SK-N-SH (cell line): Measurements from ENCODE around the gene SYNM. TPM values are rescaled to one million over a fixed set of nuclear protein-coding genes. Genes with fewer than 3 reads are reported as not detected.

Experiments used
- CTCF ChIA-PET: fragments of 300-600, 350-600 bp; formaldehyde crosslinking; extraction: SDS; loops from one replicate; lab custom pipeline; 2021; lab: Yijun Ruan, JAX
- POLR2A ChIA-PET: fragments of 350-600 bp; sonication (Branson Sonifier 250); formaldehyde crosslinking; extraction: SDS; loops from one replicate; lab custom pipeline; 2020; ENCODE audit warnings: antibody characterized with exemption, inconsistent platforms; lab: Yijun Ruan, JAX
- DNase-seq: peaks from one replicate; pipeline ENCODE4 v3.0.0; 2012
- H2AFZ ChIP-seq: fragments of 200-600 bp; sonication (generic); 2 replicates; pipeline ENCODE4 v1.8.1; 2016; ENCODE audit warnings: antibody characterized with exemption, mild to moderate bottlenecking, low read depth
- H3F3A ChIP-seq: fragments of 200-600 bp; sonication (generic); replicated peaks from 2 replicates; pipeline ENCODE3; 2016; ENCODE audit warnings: antibody characterized with exemption, mild to moderate bottlenecking; ENCODE audit not compliant: insufficient read depth
- H3K27ac ChIP-seq, 2 experiments: fragments of 200-500 bp in 1 of 2; fragments of 200-600 bp in 1 of 2; sonication (Bioruptor generic) in 1 of 2; sonication (generic), shearing (Covaris generic) in 1 of 2; 2 replicates each; pipeline versions ENCODE4 v1.5.1 to v1.6.1; 2014 to 2016; ENCODE audit warnings: low read depth in 2 of 2, inconsistent platforms in 1 of 2, low read length in 1 of 2, mild to moderate bottlenecking in 1 of 2, mixed read lengths in 1 of 2
- H3K27me3 ChIP-seq: fragments of 200-600 bp; sonication (generic), shearing (Covaris generic); 2 replicates; pipeline ENCODE4 v1.6.1; 2016; ENCODE audit warnings: mixed run types; ENCODE audit not compliant: insufficient read depth
- H3K36me3 ChIP-seq, 2 experiments: fragments of 200-500 bp in 1 of 2; fragments of 200-600 bp in 1 of 2; sonication (Bioruptor generic) in 1 of 2; sonication (generic) in 1 of 2; replicated peaks in 1 of 2; 2 replicates each; pipeline versions ENCODE3 to v1.5.1; 2014 to 2016; ENCODE audit warnings: low read length in 1 of 2, mild to moderate bottlenecking in 1 of 2; ENCODE audit not compliant: insufficient read depth in 2 of 2, control insufficient read depth in 1 of 2
- H3K4me1 ChIP-seq, 2 experiments: fragments of 200-500 bp in 1 of 2; fragments of 200-600 bp in 1 of 2; sonication (Bioruptor generic) in 1 of 2; sonication (generic), shearing (Covaris generic) in 1 of 2; 2 replicates each; pipeline versions ENCODE4 v1.5.1 to v1.6.1; 2014 to 2016; ENCODE audit warnings: low read depth in 1 of 2, low read length in 1 of 2, mixed run types in 1 of 2; ENCODE audit not compliant: insufficient read depth in 2 of 2, control insufficient read depth in 1 of 2
- H3K4me2 ChIP-seq: fragments of 200-600 bp; sonication (generic), shearing (Covaris generic); 2 replicates; pipeline ENCODE4 v1.6.1; 2017; ENCODE audit warnings: mixed run types
- H3K4me3 ChIP-seq, 2 experiments: fragments of 200-500 bp in 1 of 2; fragments of 200-600 bp in 1 of 2; sonication (Bioruptor generic) in 1 of 2; sonication (generic), shearing (Covaris generic) in 1 of 2; 2 replicates each; pipeline versions ENCODE4 v1.5.1 to v1.8.1; 2014 to 2016; ENCODE audit warnings: low read depth in 2 of 2, inconsistent platforms in 1 of 2, low read length in 1 of 2, mild to moderate bottlenecking in 1 of 2, mixed read lengths in 1 of 2, moderate library complexity in 1 of 2
- H3K79me2 ChIP-seq: fragments of 200-600 bp; sonication (generic); 2 replicates; pipeline ENCODE4 v1.8.1; 2017; ENCODE audit warnings: mild to moderate bottlenecking; ENCODE audit not compliant: insufficient read depth
- H3K9ac ChIP-seq: fragments of 200-600 bp; sonication (generic); 2 replicates; pipeline ENCODE4 v1.6.1; 2017; ENCODE audit warnings: mixed run types
- H3K9me2 ChIP-seq: fragments of 200-600 bp; sonication (generic); 2 replicates; pipeline ENCODE4 v1.6.1; 2017; ENCODE audit warnings: mixed run types
- H3K9me3 ChIP-seq: fragments of 200-600 bp; sonication (generic); 2 replicates; pipeline ENCODE4 v1.6.1; 2017; ENCODE audit warnings: mixed run types, mild to moderate bottlenecking, moderate library complexity
- H4K20me1 ChIP-seq: fragments of 200-600 bp; sonication (generic); 2 replicates; pipeline ENCODE4 v1.6.1; 2017; ENCODE audit warnings: mild to moderate bottlenecking, mixed run types; ENCODE audit not compliant: insufficient read depth
- CHD2 ChIP-seq: fragments of 150-350 bp; IDR thresholded peaks from 2 replicates; pipeline ENCODE4 v1.6.1; 2018; ENCODE audit warnings: low read length; ENCODE audit not compliant: partially characterized antibody
- EP300 ChIP-seq, 2 experiments: IDR thresholded peaks; 2 replicates each; pipeline versions ENCODE4 v1.4.0 to v1.6.1; 2012; ENCODE audit warnings: borderline replicate concordance in 1 of 2, low read depth in 1 of 2, low read length in 1 of 2
- FOSL2 ChIP-seq: IDR thresholded peaks from 2 replicates; pipeline ENCODE4 v1.4.0; 2012; ENCODE audit warnings: low read depth, mild to moderate bottlenecking, moderate library complexity, borderline replicate concordance
- FOXM1 ChIP-seq: IDR thresholded peaks from 2 replicates; pipeline ENCODE4 v1.4.0; 2012; ENCODE audit warnings: low read depth, mild to moderate bottlenecking
- GABPA ChIP-seq: IDR thresholded peaks from 2 replicates; pipeline ENCODE4 v1.4.0; 2012; ENCODE audit warnings: low read depth, mild to moderate bottlenecking
- GATA2 ChIP-seq: sonication (generic); formaldehyde crosslinking; IDR thresholded peaks from 2 replicates; pipeline ENCODE4 v1.5.0; 2020; ENCODE audit warnings: mild to moderate bottlenecking, missing genetic modification reagents
- JUND ChIP-seq: IDR thresholded peaks from 2 replicates; pipeline ENCODE4 v1.4.0; 2012
- MEF2A ChIP-seq: IDR thresholded peaks from 2 replicates; pipeline ENCODE4 v1.4.0; 2012; ENCODE audit warnings: low read depth, borderline replicate concordance
- MXI1 ChIP-seq: IDR thresholded peaks from 2 replicates; pipeline ENCODE4 v1.6.1; 2012; ENCODE audit warnings: mild to moderate bottlenecking, low read depth, low read length, improper control_type of control experiment
- NFIC ChIP-seq: IDR thresholded peaks from 2 replicates; pipeline ENCODE4 v1.4.0; 2012; ENCODE audit warnings: borderline replicate concordance
- POLR2AphosphoS5 ChIP-seq: IDR thresholded peaks from 2 replicates; pipeline ENCODE4 v1.6.1; 2012; ENCODE audit warnings: low read depth, low read length
- RAD21 ChIP-seq: IDR thresholded peaks from 2 replicates; pipeline ENCODE4 v1.6.1; 2012; ENCODE audit warnings: mild to moderate bottlenecking, low read length
- RCOR1 ChIP-seq: fragments of 150-350 bp; IDR thresholded peaks from 2 replicates; pipeline ENCODE4 v1.6.1; 2017; ENCODE audit warnings: antibody characterized with exemption, low read length
- RXRA ChIP-seq: IDR thresholded peaks from 2 replicates; pipeline ENCODE4 v1.4.0; 2012; ENCODE audit warnings: low read depth, mild to moderate bottlenecking, borderline replicate concordance
- SMC3 ChIP-seq: IDR thresholded peaks from 2 replicates; pipeline ENCODE4 v1.6.1; 2012; ENCODE audit warnings: low read depth, low read length, improper control_type of control experiment
- TAF1 ChIP-seq: IDR thresholded peaks from 2 replicates; pipeline ENCODE4 v1.6.1; 2012; ENCODE audit warnings: low read depth, mild to moderate bottlenecking, low read length, moderate library complexity, borderline replicate concordance
- TEAD4 ChIP-seq: IDR thresholded peaks from 2 replicates; pipeline ENCODE4 v1.4.0; 2012; ENCODE audit warnings: mild to moderate bottlenecking, borderline replicate concordance; ENCODE audit not compliant: insufficient read depth
- USF2 ChIP-seq: fragments of 150-350 bp; IDR thresholded peaks from 2 replicates; pipeline ENCODE4 v1.6.1; 2017; ENCODE audit warnings: antibody characterized with exemption, low read length, low read depth, borderline replicate concordance
- WGBS: methylation state at CpG from one replicate; pipeline ENCODE4 v1.1.6; 2017; ENCODE audit warnings: low lambda C conversion rate; 5-methylcytosine and 5-hydroxymethylcytosine counted together
- polyA plus RNA-seq, 3 experiments: library from polyadenylated mRNA; depleted of rRNA; stranded (reverse); fragments of >200 nt; gene quantifications; 2 replicates each; pipeline ENCODE4 v1.2.3, GENCODE V29; 2012
- TF ChIP-seq, protein P1 (sequence below): IDR thresholded peaks from 2 replicates; pipeline ENCODE4 v1.4.0; 2012; ENCODE audit warnings: low read depth, borderline replicate concordance
- TF ChIP-seq, protein P2 (sequence below): IDR thresholded peaks from 2 replicates; pipeline ENCODE4 v1.4.0; 2012; ENCODE audit warnings: low read depth, borderline replicate concordance

The SYNM gene
- polyA plus RNA-seq, 1 of the 3 experiments (the other 2 are of a cell fraction), result 5.0 TPM

DNA sequence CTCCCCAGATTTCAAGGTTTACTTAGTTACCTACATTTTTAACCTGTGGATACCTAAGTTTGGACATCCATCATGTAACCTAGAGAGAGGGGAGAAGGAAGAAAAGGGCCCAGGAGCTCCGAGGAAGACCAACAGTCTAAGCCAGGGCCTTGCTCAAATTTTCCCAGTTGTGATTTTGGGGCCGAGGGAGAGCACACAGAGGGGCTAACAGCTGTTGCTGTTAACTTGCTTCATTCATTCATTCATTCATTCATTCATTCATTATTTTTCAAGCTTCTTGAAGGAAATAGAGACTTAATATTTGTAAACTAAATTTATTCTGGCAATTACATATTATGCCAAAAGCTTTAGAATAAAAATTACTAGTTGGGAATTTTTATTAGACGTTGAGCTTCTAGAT, 22.9 kb downstream of the SYNM start:
- ChIA-PET CTCF (no interaction called here), POLR2A (no interaction called here)
- no peak for TF ChIP-seq TEAD4
- no peak for TF ChIP-seq RXRA
- TF ChIP-seq EP300 (IDR thresholded peaks at IDR 0.05; ENCODE audit: borderline replicate concordance in 1 of 2, low read depth in 1 of 2, low read length in 1 of 2), result no peak

GRCh38 chr15:99128411-99128810, 23.5 kb downstream of the SYNM start:
- H3K9me2 ChIP-seq, result no peaks in the 10 kb centered on the region
- peaks cover 12% of the 10 kb centered on the region for H3F3A ChIP-seq
- H3K4me3 ChIP-seq, result no peak overlapping the region
- POLR2A ChIA-PET, result no interaction called here
- H3K4me1 ChIP-seq, result peaks cover 7 to 36% of the 10 kb centered on the region in 2 experiments
- no peaks in the 10 kb centered on the region for H4K20me1 ChIP-seq
- DNase-seq, result no peak
- WGBS, result over 99% methylated on average over 5 of the region's 6 CpGs
- TF ChIP-seq RXRA, result no peak
- TF ChIP-seq SMC3, result no peak
- TF ChIP-seq FOXM1, result no peak
- TF ChIP-seq, protein P1, sequence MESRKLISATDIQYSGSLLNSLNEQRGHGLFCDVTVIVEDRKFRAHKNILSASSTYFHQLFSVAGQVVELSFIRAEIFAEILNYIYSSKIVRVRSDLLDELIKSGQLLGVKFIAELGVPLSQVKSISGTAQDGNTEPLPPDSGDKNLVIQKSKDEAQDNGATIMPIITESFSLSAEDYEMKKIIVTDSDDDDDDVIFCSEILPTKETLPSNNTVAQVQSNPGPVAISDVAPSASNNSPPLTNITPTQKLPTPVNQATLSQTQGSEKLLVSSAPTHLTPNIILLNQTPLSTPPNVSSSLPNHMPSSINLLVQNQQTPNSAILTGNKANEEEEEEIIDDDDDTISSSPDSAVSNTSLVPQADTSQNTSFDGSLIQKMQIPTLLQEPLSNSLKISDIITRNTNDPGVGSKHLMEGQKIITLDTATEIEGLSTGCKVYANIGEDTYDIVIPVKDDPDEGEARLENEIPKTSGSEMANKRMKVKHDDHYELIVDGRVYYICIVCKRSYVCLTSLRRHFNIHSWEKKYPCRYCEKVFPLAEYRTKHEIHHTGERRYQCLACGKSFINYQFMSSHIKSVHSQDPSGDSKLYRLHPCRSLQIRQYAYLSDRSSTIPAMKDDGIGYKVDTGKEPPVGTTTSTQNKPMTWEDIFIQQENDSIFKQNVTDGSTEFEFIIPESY, result no peak
- TF ChIP-seq JUND, result no peak
- no peak for TF ChIP-seq GABPA
- TF ChIP-seq, protein P2, sequence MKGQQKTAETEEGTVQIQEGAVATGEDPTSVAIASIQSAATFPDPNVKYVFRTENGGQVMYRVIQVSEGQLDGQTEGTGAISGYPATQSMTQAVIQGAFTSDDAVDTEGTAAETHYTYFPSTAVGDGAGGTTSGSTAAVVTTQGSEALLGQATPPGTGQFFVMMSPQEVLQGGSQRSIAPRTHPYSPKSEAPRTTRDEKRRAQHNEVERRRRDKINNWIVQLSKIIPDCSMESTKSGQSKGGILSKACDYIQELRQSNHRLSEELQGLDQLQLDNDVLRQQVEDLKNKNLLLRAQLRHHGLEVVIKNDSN, result no peak
- TF ChIP-seq POLR2AphosphoS5, result no peak
- TF ChIP-seq TEAD4, result no peak
- TF ChIP-seq RAD21, result no peak
- no peak for TF ChIP-seq USF2
- TF ChIP-seq NFIC, result no peak
- no peak for TF ChIP-seq MEF2A
- TF ChIP-seq FOSL2, result no peak
- no peak for TF ChIP-seq RCOR1
- TF ChIP-seq GATA2 (CRISPR knock-in tag), result no peak
- no peak for TF ChIP-seq EP300 (IDR thresholded peaks at IDR 0.05; ENCODE audit: borderline replicate concordance in 1 of 2, low read depth in 1 of 2, low read length in 1 of 2)
- TF ChIP-seq MXI1, result no peak
- no peak for TF ChIP-seq CHD2
- no peak for TF ChIP-seq TAF1
- no peak overlapping the region for H3K27ac ChIP-seq
- no peak overlapping the region for H2AFZ ChIP-seq
- peaks cover 11 to 44% of the 10 kb centered on the region in 2 experiments for H3K36me3 ChIP-seq
- H3K4me2 ChIP-seq, result no peak overlapping the region
- H3K9me3 ChIP-seq, result no peaks in the 10 kb centered on the region
- no peaks in the 10 kb centered on the region for H3K79me2 ChIP-seq
- no peak overlapping the region for H3K9ac ChIP-seq
- CTCF ChIA-PET, result no interaction called here
- H3K27me3 ChIP-seq, result no peaks in the 10 kb centered on the region

More for the DNA sequence above, 22.9 kb downstream of the SYNM start:
- DNase-seq, result no peak
- Histone ChIP-seq H4K20me1 (no peaks in the 10 kb centered on the region), H3K27me3 (no peaks in the 10 kb centered on the region), H3K4me3 (no peak overlapping the region), H3K9me3 (no peaks in the 10 kb centered on the region), H3K4me1 (peaks cover 14 to 41% of the 10 kb centered on the region in 2 experiments), H3K36me3 (peaks cover 8 to 43% of the 10 kb centered on the region in 2 experiments), H3K9ac (no peak overlapping the region), H3K27ac (no peak overlapping the region), H2AFZ (no peak overlapping the region), H3K9me2 (no peaks in the 10 kb centered on the region), H3F3A (peaks cover 18% of the 10 kb centered on the region), H3K4me2 (no peak overlapping the region), H3K79me2 (no peaks in the 10 kb centered on the region)
- WGBS, result 88% methylated on average over 3 of the region's 3 CpGs
